ENCODE data around the gene TFEC.
"Not testable (repeated sequence)": the region's sequence is repeated elsewhere in the genome, so short reads cannot be mapped to it uniquely, and the experiment has no call there.

The TFEC gene

GRCh38 chr7:116030651-116031276 is at the start of gene TFEC:
Gene TFEC (minus strand): TSS chr7:116030763. CDS start chr7:115984441, 46,322 bp downstream.
- in situ Hi-C loops (cut with MboI; ENCODE audit: low sequenced_read_pairs), result no loop called here

GRCh38 chr7:116075351-116076145 is 45.0 kb upstream of the TFEC start:
- in situ Hi-C loops (cut with MboI; ENCODE audit: low sequenced_read_pairs), result no loop called here

GRCh38 chr7:116071629-116072028 is 41.1 kb upstream of the TFEC start:
- in situ Hi-C loops (cut with MboI; ENCODE audit: low sequenced_read_pairs), result no loop called here

- in situ Hi-C loops (cut with MboI; ENCODE audit: low sequenced_read_pairs), result no loop called here
Observed at GRCh38 chr7:116064179-116064578, 33.6 kb upstream of the TFEC start.

GRCh38 chr7:116062666-116063065 is 32.1 kb upstream of the TFEC start:
- in situ Hi-C loops (cut with MboI; ENCODE audit: low sequenced_read_pairs), result no loop called here

GRCh38 chr7:116052006-116052405 is 21.4 kb upstream of the TFEC start:
- in situ Hi-C loops (cut with MboI; ENCODE audit: low sequenced_read_pairs), result no loop called here

GRCh38 chr7:116047261-116047660 is 16.7 kb upstream of the TFEC start:
- in situ Hi-C loops (cut with MboI; ENCODE audit: low sequenced_read_pairs), result not testable (repeated sequence)

GRCh38 chr7:116045532-116045931 is 15.0 kb upstream of the TFEC start:
- in situ Hi-C loops (cut with MboI; ENCODE audit: low sequenced_read_pairs), result no loop called here

- in situ Hi-C loops (cut with MboI; ENCODE audit: low sequenced_read_pairs), result no loop called here
Observed at GRCh38 chr7:116041615-116042014, 11.1 kb upstream of the TFEC start.

- in situ Hi-C loops (cut with MboI; ENCODE audit: low sequenced_read_pairs), result no loop called here
Observed at GRCh38 chr7:116037401-116037800, 6.8 kb upstream of the TFEC start.

GRCh38 chr7:116034411-116034810 is 3.8 kb upstream of the TFEC start:
- in situ Hi-C loops (cut with MboI; ENCODE audit: low sequenced_read_pairs), result no loop called here

- in situ Hi-C loops (cut with MboI; ENCODE audit: low sequenced_read_pairs), result no loop called here
Observed at GRCh38 chr7:116032886-116033285, 2.3 kb upstream of the TFEC start.

GRCh38 chr7:116028787-116029186 is 1.8 kb downstream of the TFEC start:
- in situ Hi-C loops (cut with MboI; ENCODE audit: low sequenced_read_pairs), result no loop called here

GRCh38 chr7:116027786-116028185 is 2.8 kb downstream of the TFEC start:
- in situ Hi-C loops (cut with MboI; ENCODE audit: low sequenced_read_pairs), result no loop called here

- in situ Hi-C loops (cut with MboI; ENCODE audit: low sequenced_read_pairs), result no loop called here
Observed at GRCh38 chr7:116024826-116025809, 5.4 kb downstream of the TFEC start.

- in situ Hi-C loops (cut with MboI; ENCODE audit: low sequenced_read_pairs), result no loop called here
Observed at GRCh38 chr7:116021237-116021636, 9.3 kb downstream of the TFEC start.

- in situ Hi-C loops (cut with MboI; ENCODE audit: low sequenced_read_pairs), result no loop called here
Observed at GRCh38 chr7:116018731-116019130, 11.8 kb downstream of the TFEC start.

- in situ Hi-C loops (cut with MboI; ENCODE audit: low sequenced_read_pairs), result no loop called here
Observed at GRCh38 chr7:116013675-116014074, 16.9 kb downstream of the TFEC start.

- in situ Hi-C loops (cut with MboI; ENCODE audit: low sequenced_read_pairs), result no loop called here
Observed at GRCh38 chr7:116011584-116011983, 19.0 kb downstream of the TFEC start.

GRCh38 chr7:116004762-116005161 is 25.8 kb downstream of the TFEC start:
- in situ Hi-C loops (cut with MboI; ENCODE audit: low sequenced_read_pairs), result not testable (repeated sequence)

- in situ Hi-C loops (cut with MboI; ENCODE audit: low sequenced_read_pairs), result no loop called here
Observed at GRCh38 chr7:115997221-115997620, 33.3 kb downstream of the TFEC start.
